ENCODE measurements around the gene RFTN2.

- TF ChIP-seq, protein P1, sequence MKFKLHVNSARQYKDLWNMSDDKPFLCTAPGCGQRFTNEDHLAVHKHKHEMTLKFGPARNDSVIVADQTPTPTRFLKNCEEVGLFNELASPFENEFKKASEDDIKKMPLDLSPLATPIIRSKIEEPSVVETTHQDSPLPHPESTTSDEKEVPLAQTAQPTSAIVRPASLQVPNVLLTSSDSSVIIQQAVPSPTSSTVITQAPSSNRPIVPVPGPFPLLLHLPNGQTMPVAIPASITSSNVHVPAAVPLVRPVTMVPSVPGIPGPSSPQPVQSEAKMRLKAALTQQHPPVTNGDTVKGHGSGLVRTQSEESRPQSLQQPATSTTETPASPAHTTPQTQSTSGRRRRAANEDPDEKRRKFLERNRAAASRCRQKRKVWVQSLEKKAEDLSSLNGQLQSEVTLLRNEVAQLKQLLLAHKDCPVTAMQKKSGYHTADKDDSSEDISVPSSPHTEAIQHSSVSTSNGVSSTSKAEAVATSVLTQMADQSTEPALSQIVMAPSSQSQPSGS (CRISPR knock-in tag; IDR thresholded peaks at IDR 0.05), result no peak
- TF ChIP-seq ATRX (CRISPR knock-in tag; IDR thresholded peaks at IDR 0.05; ENCODE audit: borderline replicate concordance) (no peak), KDM5A (IDR thresholded peaks at IDR 0.05; ENCODE audit: borderline replicate concordance, low read length) (no peak), GABPA (IDR thresholded peaks at IDR 0.05; ENCODE audit: low read depth, low read length) (no peak), GABPA (CRISPR knock-in tag; IDR thresholded peaks at IDR 0.05; ENCODE audit: low read depth) (no peak), U2AF2 (IDR thresholded peaks at IDR 0.05; ENCODE audit: low read depth, low read length) (no peak), ZBTB1 (CRISPR knock-in tag; IDR thresholded peaks at IDR 0.05; ENCODE audit: borderline replicate concordance) (no peak), CHD4 (IDR thresholded peaks at IDR 0.05; ENCODE audit: borderline replicate concordance, low read length) (no peak)
Observed at GRCh38 chr2:197626965-197627625, 48.3 kb downstream of the RFTN2 start.

All from HepG2 (cell line).